Heart right ventricle (tissue), 16 donors: ENCODE measurements around the gene MYCBP2. TPM values are rescaled to one million over a fixed set of nuclear protein-coding genes. Genes with fewer than 3 reads are reported as not detected.

Experiments used
- ATAC-seq, 8 donors: fragments of 200-7000 bp; cut with Tn5 transposase; one replicate each; pipeline ENCODE4 v1.9.1; 2020; ENCODE audit warnings: mild to moderate bottlenecking in 8 of 8, moderate library complexity in 8 of 8, moderate number of reproducible peaks in 1 of 8
- DNase-seq, 2 donors: peaks; one replicate each; pipeline ENCODE4 v3.0.0-alpha.2; 2020
- H3K27ac ChIP-seq, 10 donors: fragments of 200-600 bp; sonication (generic) in 2 of 10; one replicate each; pipeline versions ENCODE4 v1.5.0 to v1.8.0; 2020 to 2022; ENCODE audit warnings: mild to moderate bottlenecking in 3 of 10
- H3K27me3 ChIP-seq, 7 donors: fragments of 200-600 bp; one replicate each; pipeline ENCODE4 v1.8.0; 2021 to 2022; ENCODE audit warnings: mild to moderate bottlenecking in 2 of 7
- H3K36me3 ChIP-seq, 9 donors: fragments of 200-600 bp; sonication (generic) in 1 of 9; one replicate each; pipeline versions ENCODE4 v1.5.0 to v1.8.0; 2020 to 2022; ENCODE audit warnings: mild to moderate bottlenecking in 2 of 9
- H3K4me1 ChIP-seq, 9 donors: fragments of 200-600 bp; sonication (generic) in 1 of 9; one replicate each; pipeline versions ENCODE4 v1.5.0 to v1.8.0; 2020 to 2022; ENCODE audit warnings: mild to moderate bottlenecking in 4 of 9
- H3K4me3 ChIP-seq, 10 donors: fragments of 200-600 bp; sonication (generic) in 2 of 10; one replicate each; pipeline versions ENCODE4 v1.5.0 to v1.8.0; 2020 to 2022; ENCODE audit warnings: mild to moderate bottlenecking in 7 of 10, moderate library complexity in 2 of 10
- H3K9me3 ChIP-seq, 11 donors: fragments of 200-600 bp in 10 of 11; sonication (generic) in 2 of 11; one replicate each; pipeline versions ENCODE4 v1.5.0 to v1.8.0; 2013 to 2022; ENCODE audit warnings: mild to moderate bottlenecking in 2 of 11, control low read depth in 1 of 11, moderate library complexity in 1 of 11
- WGBS, 2 donors: extraction: QIAGEN DNeasy Blood & Tissue Kit; methylation state at CpG; one replicate each; pipeline ENCODE4 v1.1.7; 2013; ENCODE audit warnings: inconsistent platforms in 1 of 2; 5-methylcytosine and 5-hydroxymethylcytosine counted together
- intact Hi-C, 10 donors: fragments of 100-400 bp; cut with DNase I; formaldehyde crosslinking; loops; one replicate each; pipeline versions ENCODE4 v1.11.1 to v1.14.2; 2022
- polyA plus RNA-seq, 2 donors: library from polyadenylated mRNA; stranded (reverse); fragments of 200-250 nt; gene quantifications; one replicate each; pipeline ENCODE4 v1.2.3, GENCODE V29; 2013
- total RNA-seq, 10 donors: library from RNA; stranded (reverse); fragmentation: NEBNext Ultra II Directional in 3 of 10; extraction: Animal tissue kit (Norgen Biotek cat#: 25700) in 3 of 10; gene quantifications; one replicate each; pipeline versions ENCODE4 v1.2.1 to v1.2.4, GENCODE V29; 2021 to 2023
- TF ChIP-seq, protein P1 (sequence below), 9 donors: fragments of 200-600 bp; sonication (generic) in 2 of 9; IDR thresholded peaks; one replicate each; pipeline versions ENCODE4 v1.5.0 to v1.8.0; 2021 to 2022; ENCODE audit warnings: antibody characterized with exemption in 9 of 9, mild to moderate bottlenecking in 5 of 9, moderate library complexity in 1 of 9
- donor health status: Arrhythmogenic right ventricular cardiomyopathy.
- donor health status: ischemic (EF 13 %, LVEDD 7.1; RV severe dilation, severe dysfunction).
- donor health status: healthy with polysubstance abuse.
- donor health status: DM: no; HTN: yes; CAD: no.
- donor health status: DM: no; HTN: no; CAD: no.
- donor health status: ischemic (EF 25% LVEDD 6.9; RV normal size, moderate dysfunction).
- donor health status: ischemic (EF 25% LVEDD 5.7; RV mildly dilated, moderate dysfunction).
- donor health status: healthy.
- donor health status: DM: yes; HTN: yes; CAD: no.
- donor health status: Ischemic cardiomyopathy.
- donor health status: ischemic (EF 35%, LVEDD 5.7; RV mildly dilated, moderate dysfunction).
- donor health status: nonischemic (EF 11% LVEDD 7.7; RV severe dilation, severe dysfunction).
- donor health status: DM: yes; HTN: yes; CAD: no.
- donor health status: PGD.
- donor health status: ischemic (EF 29% LVEDD 5.4; RV normal size, mild dysfunction).
- donor health status: nonischemic (EF 23%, LVEDD 6.1; RV moderate dilation, normal function).

Gene MYCBP2
- total and polyA plus RNA-seq, 12 donors, result 18.6 to 70.7 (median 52.4) TPM

GRCh38 chr13:77033717-77034302 is 293.1 kb downstream of the MYCBP2 start:
- ATAC-seq (no peak), DNase-seq (no peak)
- Histone ChIP-seq H3K4me1 (peaks cover 0 to 11% (median 5%) of the 10 kb centered on the region in 9 donors), H3K4me3 (no peak overlapping the region), H3K27ac (no peak overlapping the region), H3K9me3 (no peaks in the 10 kb centered on the region), H3K27me3 (no peaks in the 10 kb centered on the region), H3K36me3 (no peaks in the 10 kb centered on the region)
- TF ChIP-seq, protein P1, sequence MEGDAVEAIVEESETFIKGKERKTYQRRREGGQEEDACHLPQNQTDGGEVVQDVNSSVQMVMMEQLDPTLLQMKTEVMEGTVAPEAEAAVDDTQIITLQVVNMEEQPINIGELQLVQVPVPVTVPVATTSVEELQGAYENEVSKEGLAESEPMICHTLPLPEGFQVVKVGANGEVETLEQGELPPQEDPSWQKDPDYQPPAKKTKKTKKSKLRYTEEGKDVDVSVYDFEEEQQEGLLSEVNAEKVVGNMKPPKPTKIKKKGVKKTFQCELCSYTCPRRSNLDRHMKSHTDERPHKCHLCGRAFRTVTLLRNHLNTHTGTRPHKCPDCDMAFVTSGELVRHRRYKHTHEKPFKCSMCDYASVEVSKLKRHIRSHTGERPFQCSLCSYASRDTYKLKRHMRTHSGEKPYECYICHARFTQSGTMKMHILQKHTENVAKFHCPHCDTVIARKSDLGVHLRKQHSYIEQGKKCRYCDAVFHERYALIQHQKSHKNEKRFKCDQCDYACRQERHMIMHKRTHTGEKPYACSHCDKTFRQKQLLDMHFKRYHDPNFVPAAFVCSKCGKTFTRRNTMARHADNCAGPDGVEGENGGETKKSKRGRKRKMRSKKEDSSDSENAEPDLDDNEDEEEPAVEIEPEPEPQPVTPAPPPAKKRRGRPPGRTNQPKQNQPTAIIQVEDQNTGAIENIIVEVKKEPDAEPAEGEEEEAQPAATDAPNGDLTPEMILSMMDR (IDR thresholded peaks at IDR 0.05), result no peak
- intact Hi-C loops, result no loop called here
- WGBS, 2 donors, result 93 to 98% methylated on average over 4 of the region's 4 CpGs

- H3K4me1 ChIP-seq, result peaks cover 0 to 23% (median 16%) of the 10 kb centered on the region in 9 donors
- no peaks in the 10 kb centered on the region for H3K36me3 ChIP-seq
- intact Hi-C loops, result no loop called here
- DNase-seq (no peak), ATAC-seq (no peak)
- no peaks in the 10 kb centered on the region for H3K27me3 ChIP-seq
- 91 to 96% methylated on average over 6 of the region's 6 CpGs for WGBS, 2 donors
- no peaks in the 10 kb centered on the region for H3K9me3 ChIP-seq
- no peak overlapping the region for H3K27ac ChIP-seq
- TF ChIP-seq, protein P1 (IDR thresholded peaks at IDR 0.05), result no peak
- H3K4me3 ChIP-seq, result no peak overlapping the region
Measured at GRCh38 chr13:77031656-77032243, 295.1 kb downstream of the MYCBP2 start.

DNA sequence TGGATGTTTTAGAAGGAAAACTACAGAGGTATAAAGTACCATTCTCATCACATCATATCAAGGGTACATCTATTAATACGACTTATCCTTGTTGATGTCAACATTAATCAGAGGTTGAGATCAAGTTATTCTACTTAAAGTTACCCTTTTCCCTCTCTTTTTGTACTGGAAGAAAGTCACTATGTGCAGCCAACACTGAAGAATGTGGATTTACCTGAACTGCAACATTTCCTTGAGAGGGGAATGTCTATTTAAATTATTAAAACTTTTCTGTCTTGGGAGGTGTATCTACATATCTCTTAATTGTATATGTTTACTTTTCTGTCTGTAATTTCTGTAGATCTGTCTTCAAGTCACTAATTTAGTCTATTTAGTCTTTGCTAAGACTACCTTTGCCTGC is 297.5 kb downstream of the MYCBP2 start:
- intact Hi-C loops, result loop anchor here in 2 of 10 donors (5.0 kb wide), 2 partner anchors 37 to 298 kb away; partner anchors contain the start of genes CLN5 (in 1 of the 2) and MYCBP2 (in 1 of the 2)

DNA sequence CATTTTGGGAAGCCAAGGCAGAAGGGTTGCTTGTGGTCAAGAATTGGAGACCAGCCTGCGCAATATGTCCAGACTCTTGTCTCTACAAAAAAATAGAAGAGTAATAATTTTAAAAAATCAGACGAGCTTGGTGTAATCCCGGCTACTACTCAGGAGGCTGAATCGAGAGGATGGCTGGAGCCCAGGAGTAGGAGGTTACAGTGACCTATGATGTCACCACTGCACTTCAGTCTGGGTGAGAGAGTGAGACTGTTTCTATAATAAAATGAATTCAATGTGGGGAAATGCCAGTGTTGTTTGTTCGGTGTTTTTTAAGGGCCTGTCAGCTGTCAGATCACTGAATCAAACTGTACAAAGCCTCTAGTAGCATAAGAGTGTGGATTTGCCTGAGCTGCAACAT is 298.7 kb downstream of the MYCBP2 start:
- DNase-seq, result peak in 1 of 2 donors; percentile 57
- H3K4me1 ChIP-seq, result peaks cover 4 to 48% (median 37%) of the 10 kb centered on the region in 9 donors
- TF ChIP-seq, protein P1 (IDR thresholded peaks at IDR 0.05), result no peak
- H3K36me3 ChIP-seq, result peaks cover 0 to 6% (median 0%) of the 10 kb centered on the region in 9 donors
- H3K27ac ChIP-seq, result peak overlapping the region in 9 of 10 donors; percentile 96 to 100 (median 99)
- no peaks in the 10 kb centered on the region for H3K9me3 ChIP-seq
- H3K4me3 ChIP-seq, result peak overlapping the region in 8 of 10 donors; percentile 70 to 99 (median 92)
- no peaks in the 10 kb centered on the region for H3K27me3 ChIP-seq
- ATAC-seq, result peak in 6 of 8 donors; percentile 36 to 61 (median 48)
- intact Hi-C loops, result loop anchor here in 2 of 10 donors (5.0 kb wide), 2 partner anchors 36 to 299 kb away; partner anchors contain the start of genes CLN5 (in 1 of the 2) and MYCBP2 (in 1 of the 2)
- WGBS, 2 donors, result 35 to 44% methylated on average over 5 of the region's 5 CpGs

More for the DNA sequence above, 297.5 kb downstream of the MYCBP2 start:
- Histone ChIP-seq H3K27me3 (no peaks in the 10 kb centered on the region), H3K4me1 (peaks cover 4 to 36% (median 25%) of the 10 kb centered on the region in 9 donors), H3K4me3 (no peak overlapping the region), H3K27ac (no peak overlapping the region), H3K9me3 (no peaks in the 10 kb centered on the region), H3K36me3 (no peaks in the 10 kb centered on the region)
- ATAC-seq (no peak), DNase-seq (no peak)
- TF ChIP-seq, protein P1 (IDR thresholded peaks at IDR 0.05), result no peak
- WGBS, 2 donors, result 95 to 100% methylated on average over 1 of the region's 1 CpG
